ENCODE data around the gene HMOX2.

The HMOX2 gene

GRCh38 chr16:4435337-4436067 lies 40.7 kb upstream of the HMOX2 start:
- Histone ChIP-seq H3K9ac (ENCODE audit: low read length) (no peak overlapping the region), H3K79me2 (ENCODE audit: insufficient read depth, low read length) (no peaks in the 10 kb centered on the region), H3K4me3 (ENCODE audit: low read depth, low read length, poor library complexity, severe bottlenecking) (no peak overlapping the region), H3K27ac (ENCODE audit: low read depth, low read length, poor library complexity, severe bottlenecking) (no peak overlapping the region), H2AFZ (ENCODE audit: low read length) (no peak overlapping the region), H3K4me2 (ENCODE audit: low read length) (no peak overlapping the region), H3K36me3 (ENCODE audit: insufficient read depth, low read length) (peaks cover 96% of the 10 kb centered on the region), H3K9me3 (ENCODE audit: low read length) (no peaks in the 10 kb centered on the region), H3K27me3 (ENCODE audit: insufficient read depth, low read length) (no peaks in the 10 kb centered on the region), H3F3A (ENCODE audit: insufficient read depth, low read length) (no peaks in the 10 kb centered on the region), H3K4me1 (ENCODE audit: insufficient read depth, low read length, severe bottlenecking) (no peaks in the 10 kb centered on the region), H3K9me2 (ENCODE audit: low read depth, low read length) (no peaks in the 10 kb centered on the region), H4K20me1 (ENCODE audit: insufficient read depth, low read length) (no peaks in the 10 kb centered on the region)
- TF ChIP-seq, protein P1, sequence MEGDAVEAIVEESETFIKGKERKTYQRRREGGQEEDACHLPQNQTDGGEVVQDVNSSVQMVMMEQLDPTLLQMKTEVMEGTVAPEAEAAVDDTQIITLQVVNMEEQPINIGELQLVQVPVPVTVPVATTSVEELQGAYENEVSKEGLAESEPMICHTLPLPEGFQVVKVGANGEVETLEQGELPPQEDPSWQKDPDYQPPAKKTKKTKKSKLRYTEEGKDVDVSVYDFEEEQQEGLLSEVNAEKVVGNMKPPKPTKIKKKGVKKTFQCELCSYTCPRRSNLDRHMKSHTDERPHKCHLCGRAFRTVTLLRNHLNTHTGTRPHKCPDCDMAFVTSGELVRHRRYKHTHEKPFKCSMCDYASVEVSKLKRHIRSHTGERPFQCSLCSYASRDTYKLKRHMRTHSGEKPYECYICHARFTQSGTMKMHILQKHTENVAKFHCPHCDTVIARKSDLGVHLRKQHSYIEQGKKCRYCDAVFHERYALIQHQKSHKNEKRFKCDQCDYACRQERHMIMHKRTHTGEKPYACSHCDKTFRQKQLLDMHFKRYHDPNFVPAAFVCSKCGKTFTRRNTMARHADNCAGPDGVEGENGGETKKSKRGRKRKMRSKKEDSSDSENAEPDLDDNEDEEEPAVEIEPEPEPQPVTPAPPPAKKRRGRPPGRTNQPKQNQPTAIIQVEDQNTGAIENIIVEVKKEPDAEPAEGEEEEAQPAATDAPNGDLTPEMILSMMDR (IDR thresholded peaks at IDR 0.05; ENCODE audit: low read length), result no peak
- no peak for TF ChIP-seq EZH2 (IDR thresholded peaks at IDR 0.05; ENCODE audit: borderline replicate concordance, low read length)

DNA sequence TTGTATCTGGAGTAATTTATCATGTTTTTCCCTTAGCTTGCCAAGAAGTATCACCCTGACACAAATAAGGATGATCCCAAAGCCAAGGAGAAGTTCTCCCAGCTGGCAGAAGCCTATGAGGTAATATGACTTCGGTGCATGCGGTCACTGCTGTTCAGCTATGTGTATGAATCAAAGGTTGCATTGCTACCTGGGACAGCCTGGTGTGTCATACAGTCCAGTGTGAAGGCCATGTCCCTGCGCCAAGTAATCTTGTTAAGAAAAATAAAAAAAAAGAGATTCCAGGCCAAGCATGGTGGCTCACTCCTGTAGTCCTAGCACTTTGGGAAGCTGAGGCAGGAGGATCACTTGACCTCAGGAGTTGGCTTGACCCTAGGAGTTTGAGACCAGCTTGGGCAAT lies 38.8 kb upstream of the HMOX2 start:
- H3K79me2 ChIP-seq (ENCODE audit: insufficient read depth, low read length), result no peaks in the 10 kb centered on the region
- no peaks in the 10 kb centered on the region for H3K27me3 ChIP-seq (ENCODE audit: insufficient read depth, low read length)
- H2AFZ ChIP-seq (ENCODE audit: low read length), result no peak overlapping the region
- H3K36me3 ChIP-seq (ENCODE audit: insufficient read depth, low read length), result peaks cover 100% of the 10 kb centered on the region
- no peak overlapping the region for H3K4me2 ChIP-seq (ENCODE audit: low read length)
- no peaks in the 10 kb centered on the region for H4K20me1 ChIP-seq (ENCODE audit: insufficient read depth, low read length)
- no peaks in the 10 kb centered on the region for H3K9me3 ChIP-seq (ENCODE audit: low read length)
- H3F3A ChIP-seq (ENCODE audit: insufficient read depth, low read length), result no peaks in the 10 kb centered on the region
- no peak overlapping the region for H3K9ac ChIP-seq (ENCODE audit: low read length)
- TF ChIP-seq EZH2 (IDR thresholded peaks at IDR 0.05; ENCODE audit: borderline replicate concordance, low read length), result no peak
- TF ChIP-seq, protein P1 (IDR thresholded peaks at IDR 0.05; ENCODE audit: low read length), result no peak
- no peak overlapping the region for H3K27ac ChIP-seq (ENCODE audit: low read depth, low read length, poor library complexity, severe bottlenecking)
- H3K4me1 ChIP-seq (ENCODE audit: insufficient read depth, low read length, severe bottlenecking), result no peaks in the 10 kb centered on the region
- no peaks in the 10 kb centered on the region for H3K9me2 ChIP-seq (ENCODE audit: low read depth, low read length)
- H3K4me3 ChIP-seq (ENCODE audit: low read depth, low read length, poor library complexity, severe bottlenecking), result no peak overlapping the region

DNA sequence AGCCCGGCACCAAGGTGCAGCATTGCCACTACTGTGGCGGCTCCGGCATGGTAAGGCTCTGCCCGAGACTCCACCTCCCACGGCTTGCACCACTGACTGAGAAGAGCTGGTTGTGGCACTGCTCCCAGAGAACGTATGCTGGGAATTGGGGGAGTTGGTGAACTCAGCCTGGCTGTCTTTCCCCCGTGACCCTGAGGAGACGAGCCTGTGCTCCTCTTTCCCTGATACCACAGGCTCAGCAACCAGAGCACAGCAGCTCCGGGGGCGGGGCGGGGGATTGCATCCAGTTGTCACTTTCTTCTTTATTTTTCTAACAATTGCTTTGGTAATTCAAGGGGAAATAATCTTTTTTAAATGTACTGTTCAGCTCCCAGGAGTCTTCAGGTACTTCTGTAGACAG lies 33.8 kb upstream of the HMOX2 start:
- Histone ChIP-seq H2AFZ (ENCODE audit: low read length) (no peak overlapping the region), H3K4me2 (ENCODE audit: low read length) (no peak overlapping the region), H3K4me3 (ENCODE audit: low read depth, low read length, poor library complexity, severe bottlenecking) (no peak overlapping the region), H3K27me3 (ENCODE audit: insufficient read depth, low read length) (no peaks in the 10 kb centered on the region), H3K36me3 (ENCODE audit: insufficient read depth, low read length) (peaks cover 96% of the 10 kb centered on the region), H3K9me2 (ENCODE audit: low read depth, low read length) (no peaks in the 10 kb centered on the region), H3F3A (ENCODE audit: insufficient read depth, low read length) (no peaks in the 10 kb centered on the region), H3K9ac (ENCODE audit: low read length) (no peak overlapping the region), H3K9me3 (ENCODE audit: low read length) (no peaks in the 10 kb centered on the region), H3K27ac (ENCODE audit: low read depth, low read length, poor library complexity, severe bottlenecking) (no peak overlapping the region), H3K79me2 (ENCODE audit: insufficient read depth, low read length) (no peaks in the 10 kb centered on the region), H4K20me1 (ENCODE audit: insufficient read depth, low read length) (no peaks in the 10 kb centered on the region), H3K4me1 (ENCODE audit: insufficient read depth, low read length, severe bottlenecking) (no peaks in the 10 kb centered on the region)
- TF ChIP-seq, protein P1 (IDR thresholded peaks at IDR 0.05; ENCODE audit: low read length), result no peak
- TF ChIP-seq EZH2 (IDR thresholded peaks at IDR 0.05; ENCODE audit: borderline replicate concordance, low read length), result no peak
